Esophagus muscularis mucosa (tissue), 4 donors: Measurements from ENCODE around the gene UPK3B. TPM values are rescaled to one million over a fixed set of nuclear protein-coding genes. Genes with fewer than 3 reads are reported as not detected.
"Not testable (repeated sequence)": the region's sequence is repeated elsewhere in the genome, so short reads cannot be mapped to it uniquely, and the experiment has no call there.

ENCODE experiments used
- DNase-seq: peaks from one replicate; pipeline ENCODE4 v3.0.0-alpha.2; 2017; ENCODE audit errors: extremely low spot score
- H3K27ac ChIP-seq, 4 donors: fragments of 200-600 bp; sonication (generic); replicated peaks in 1 of 4; 1 replicate in 3 of 4; 2 replicates in 1 of 4; pipeline ENCODE4 v1.5.1; 2016 to 2019; ENCODE audit warnings: mild to moderate bottlenecking in 1 of 4
- H3K27me3 ChIP-seq, 4 donors: fragments of 200-600 bp; sonication (generic); one replicate each; pipeline versions ENCODE4 v1.5.1 to v1.6.0; 2016 to 2019
- H3K36me3 ChIP-seq, 4 donors: fragments of 200-600 bp; sonication (generic); one replicate each; pipeline ENCODE4 v1.5.1; 2016 to 2019
- H3K4me1 ChIP-seq, 4 donors: fragments of 200-600 bp; sonication (generic); one replicate each; pipeline ENCODE4 v1.5.1; 2016 to 2019
- H3K4me3 ChIP-seq, 4 donors: fragments of 200-600 bp; sonication (generic); 1 replicate in 2 of 4; 2 replicates in 2 of 4; pipeline ENCODE4 v1.5.1; 2016 to 2019; ENCODE audit warnings: mild to moderate bottlenecking in 4 of 4, moderate library complexity in 1 of 4
- H3K9me3 ChIP-seq, 4 donors: fragments of 200-600 bp; sonication (generic); 1 replicate in 3 of 4; 2 replicates in 1 of 4; pipeline ENCODE4 v1.5.1; 2016 to 2019
- WGBS: methylation state at CpG from one replicate; pipeline ENCODE4 v1.1.5; 2018; 5-methylcytosine and 5-hydroxymethylcytosine counted together
- intact Hi-C: fragments of 100-400 bp; cut with DNase I; formaldehyde crosslinking; loops from one replicate; pipeline ENCODE4 v1.15.1; 2023
- total RNA-seq, 4 donors: library from RNA; depleted of rRNA; stranded (reverse); fragments of >200 nt; gene quantifications; one replicate each; pipeline versions ENCODE4 v1.1.0 to v1.2.1, GENCODE V29; 2016

UPK3B gene
- total RNA-seq, 4 donors from 2014 or later: 0.75 to 0.84 TPM; not detected in 2

DNA sequence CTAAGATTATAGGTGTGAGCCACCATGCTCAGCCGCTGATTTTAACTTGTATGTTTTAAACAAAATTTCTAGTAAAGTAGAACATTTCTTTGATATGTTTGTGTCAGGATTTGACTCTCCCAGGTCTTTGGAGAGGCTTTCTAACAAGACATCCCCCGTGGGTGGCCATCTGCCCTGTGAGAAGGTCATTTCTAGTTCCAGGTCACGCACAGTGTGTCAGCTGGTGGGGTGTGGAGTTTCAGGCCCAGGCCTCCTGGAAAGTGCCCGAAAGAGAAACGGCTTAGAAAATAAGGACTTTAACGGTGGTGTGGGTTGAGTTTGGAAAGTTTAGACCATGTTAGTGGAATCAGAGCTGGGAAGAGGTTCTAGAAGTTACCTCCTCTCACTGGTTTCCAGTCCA is 37.3 kb upstream of the UPK3B start:
- H3K27ac ChIP-seq, DNase-seq, H3K27me3 ChIP-seq, intact Hi-C loops, H3K4me3 ChIP-seq, H3K9me3 ChIP-seq, H3K4me1 ChIP-seq: not testable (repeated sequence)
- WGBS: no CpG with 5 or more reads among the region's 6 CpGs
- peaks cover 0 to 12% (median 5%) of the 10 kb centered on the region in 4 donors for H3K36me3 ChIP-seq

DNA sequence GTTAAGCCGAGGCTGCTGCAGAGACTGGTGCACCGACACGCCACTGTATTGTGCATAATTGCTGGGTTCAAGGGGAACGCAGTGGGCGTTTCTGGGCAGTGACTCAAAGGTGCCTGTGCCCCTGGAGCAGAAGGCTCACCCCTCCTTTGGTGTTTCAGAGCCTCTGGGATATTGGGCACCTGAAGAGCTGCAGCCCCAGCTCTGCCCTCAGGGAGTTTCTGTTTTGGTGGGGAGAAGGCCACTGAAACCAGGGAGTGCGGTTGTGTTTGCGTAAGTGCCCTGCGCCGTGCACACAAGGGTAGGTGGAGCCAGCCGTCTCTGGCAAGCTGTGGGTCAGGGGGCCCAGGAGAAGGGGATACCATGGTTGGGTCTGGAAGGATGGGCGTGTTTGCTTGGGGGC is 34.1 kb upstream of the UPK3B start:
- no CpG with 5 or more reads among the region's 11 CpGs for WGBS
- H3K27ac ChIP-seq, intact Hi-C loops, H3K27me3 ChIP-seq, DNase-seq, H3K9me3 ChIP-seq, H3K4me1 ChIP-seq, H3K4me3 ChIP-seq: not testable (repeated sequence)
- peaks cover 0 to 24% (median 10%) of the 10 kb centered on the region in 4 donors for H3K36me3 ChIP-seq

DNA sequence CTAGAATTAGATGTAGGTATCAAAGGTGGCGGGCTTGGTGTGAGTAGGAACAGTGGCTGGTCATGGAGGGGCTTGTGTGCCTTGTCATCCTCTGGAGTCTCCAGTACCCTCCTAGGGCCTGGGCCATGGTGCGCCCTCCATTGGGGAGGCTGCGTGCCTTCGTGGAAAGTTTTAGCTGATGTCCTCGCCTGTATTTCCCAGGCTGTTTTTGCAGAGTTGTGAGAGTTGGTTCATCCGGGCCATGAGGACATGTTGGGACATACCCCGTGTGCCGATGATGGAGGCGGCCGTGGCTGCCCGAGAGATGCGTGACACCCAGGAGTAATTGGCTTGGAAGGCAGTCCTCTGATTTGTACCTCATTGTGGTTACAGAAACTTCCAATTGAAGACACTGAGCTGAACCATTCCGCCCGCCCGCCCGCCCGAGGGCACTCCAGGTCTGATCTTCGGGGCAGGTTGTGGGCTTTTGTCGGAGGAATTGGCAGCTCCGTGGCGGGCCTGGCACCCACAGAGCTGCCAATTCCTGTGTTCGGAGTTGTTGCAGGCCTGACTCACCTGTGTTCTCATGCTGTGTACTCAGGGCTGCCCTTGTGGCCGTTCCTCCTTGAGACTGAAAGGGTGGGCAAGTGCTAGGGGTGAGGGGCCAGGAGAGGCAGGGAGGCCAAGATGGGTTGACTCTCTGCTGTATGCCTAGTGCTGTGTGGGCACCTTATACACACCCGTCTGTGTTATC is 33.4 kb upstream of the UPK3B start:
- WGBS: 95% methylated on average over 6 of the region's 24 CpGs
- DNase-seq, H3K4me1 ChIP-seq, H3K9me3 ChIP-seq, H3K27ac ChIP-seq, H3K27me3 ChIP-seq, H3K4me3 ChIP-seq, intact Hi-C loops: not testable (repeated sequence)
- H3K36me3 ChIP-seq: peaks cover 0 to 24% (median 7%) of the 10 kb centered on the region in 4 donors

DNA sequence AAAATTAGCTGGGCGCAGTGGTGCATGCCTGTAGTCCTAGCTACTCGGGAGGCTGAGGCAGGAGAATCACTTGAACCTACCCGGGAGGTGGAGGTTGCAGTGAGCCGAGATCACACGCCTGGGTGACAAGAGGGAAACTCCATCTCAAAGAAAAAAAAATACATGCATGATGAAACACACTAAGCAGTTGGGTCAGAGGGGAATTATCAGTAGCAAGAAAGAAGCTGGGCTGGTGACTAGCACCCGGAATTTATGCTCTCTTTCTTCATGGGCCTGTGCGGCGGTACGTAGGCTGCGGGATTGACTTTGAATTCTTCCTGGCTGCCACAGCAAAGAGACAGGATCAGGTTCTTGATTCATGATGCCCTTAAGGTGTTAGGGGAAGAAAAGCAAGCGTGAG is 30.7 kb upstream of the UPK3B start:
- H3K27me3 ChIP-seq, H3K27ac ChIP-seq, H3K4me1 ChIP-seq, H3K9me3 ChIP-seq, H3K4me3 ChIP-seq, intact Hi-C loops, DNase-seq: not testable (repeated sequence)
- H3K36me3 ChIP-seq: peaks cover 8 to 42% (median 17%) of the 10 kb centered on the region in 4 donors
- WGBS: 91% methylated on average over 6 of the region's 11 CpGs

DNA sequence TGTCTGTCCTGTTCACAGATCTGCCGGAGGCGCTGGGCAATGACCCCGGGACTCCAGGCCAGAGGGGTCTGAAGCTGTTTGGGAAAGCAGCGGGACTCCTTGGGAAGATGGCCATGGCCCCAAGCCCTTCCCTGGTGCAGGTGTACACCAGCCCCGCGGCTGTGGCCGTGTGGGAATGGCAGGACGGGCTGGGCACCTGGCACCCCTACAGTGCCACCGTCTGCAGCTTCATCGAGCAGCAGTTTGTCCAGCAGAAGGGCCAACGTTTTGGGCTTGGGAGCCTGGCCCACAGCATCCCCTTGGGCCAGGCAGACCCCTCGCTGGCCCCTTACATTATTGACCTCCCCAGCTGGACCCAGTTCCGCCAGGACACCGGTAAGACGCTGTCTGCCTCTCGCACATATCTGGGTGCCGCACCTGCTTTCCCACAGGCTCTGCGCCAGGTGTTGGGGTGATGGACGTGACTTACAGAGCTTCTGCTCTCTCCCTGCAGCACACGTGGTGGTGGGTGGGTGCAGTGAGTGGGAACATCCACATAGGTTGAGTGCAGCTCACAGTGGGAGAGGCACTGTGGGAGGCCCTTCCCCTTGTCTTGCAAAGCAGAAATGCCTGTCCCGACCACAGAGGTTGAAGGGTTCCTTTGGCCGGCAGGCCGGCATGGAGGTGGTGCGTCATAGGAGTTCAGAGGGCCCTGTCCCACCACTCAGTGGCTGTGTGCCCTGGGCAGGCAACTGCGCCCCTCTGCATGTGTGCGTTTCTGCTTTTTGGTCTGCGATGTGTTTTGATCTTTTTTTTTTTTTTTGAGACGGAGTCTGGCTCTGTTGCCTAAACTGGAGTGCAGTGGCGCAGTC is 29.7 kb upstream of the UPK3B start:
- H3K27ac ChIP-seq, H3K9me3 ChIP-seq, H3K4me3 ChIP-seq, H3K4me1 ChIP-seq, DNase-seq, H3K27me3 ChIP-seq, intact Hi-C loops: not testable (repeated sequence)
- peaks cover 8 to 42% (median 17%) of the 10 kb centered on the region in 4 donors for H3K36me3 ChIP-seq
- 80% methylated on average over 8 of the region's 29 CpGs for WGBS

DNA sequence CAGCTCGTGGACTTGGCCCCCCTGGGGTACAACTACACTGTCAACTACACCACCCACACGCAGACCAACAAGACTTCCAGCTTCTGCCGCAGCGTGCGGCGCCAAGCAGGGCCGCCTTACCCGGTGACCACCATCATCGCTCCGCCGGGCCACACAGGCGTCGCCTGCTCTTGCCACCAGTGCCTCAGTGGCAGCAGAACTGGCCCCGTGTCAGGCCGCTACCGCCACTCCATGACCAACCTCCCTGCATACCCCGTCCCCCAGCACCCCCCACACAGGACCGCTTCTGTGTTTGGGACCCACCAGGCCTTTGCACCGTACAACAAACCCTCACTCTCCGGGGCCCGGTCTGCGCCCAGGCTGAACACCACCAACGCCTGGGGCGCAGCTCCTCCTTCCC is 27.7 kb upstream of the UPK3B start:
- 96% methylated on average over 13 of the region's 24 CpGs for WGBS
- H3K4me1 ChIP-seq, H3K27ac ChIP-seq, H3K27me3 ChIP-seq, H3K4me3 ChIP-seq, DNase-seq, intact Hi-C loops, H3K9me3 ChIP-seq: not testable (repeated sequence)
- peaks cover 8 to 42% (median 17%) of the 10 kb centered on the region in 4 donors for H3K36me3 ChIP-seq

DNA sequence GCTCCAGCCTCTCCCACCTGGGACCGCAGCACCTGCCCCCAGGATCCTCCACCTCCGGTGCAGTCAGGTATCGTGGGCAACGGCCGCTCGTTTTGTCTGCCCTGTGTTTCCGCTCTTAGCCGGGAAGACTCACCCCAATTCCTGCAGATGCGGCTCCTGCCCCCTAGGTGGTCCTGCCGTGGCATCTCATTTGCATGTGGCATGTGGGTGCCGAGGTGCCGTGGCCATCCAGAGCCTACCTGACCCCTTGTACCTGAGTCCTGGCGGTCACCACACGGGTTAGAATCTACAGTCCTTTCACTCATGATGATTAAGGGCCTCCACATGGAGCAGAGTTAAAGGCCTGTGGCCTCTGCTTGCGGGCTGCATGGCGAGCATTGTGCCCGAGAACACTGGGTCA is 27.3 kb upstream of the UPK3B start:
- H3K36me3 ChIP-seq: peaks cover 8 to 42% (median 17%) of the 10 kb centered on the region in 4 donors
- DNase-seq, H3K4me1 ChIP-seq, H3K4me3 ChIP-seq, intact Hi-C loops, H3K9me3 ChIP-seq, H3K27me3 ChIP-seq, H3K27ac ChIP-seq: not testable (repeated sequence)
- 94% methylated on average over 8 of the region's 17 CpGs for WGBS

DNA sequence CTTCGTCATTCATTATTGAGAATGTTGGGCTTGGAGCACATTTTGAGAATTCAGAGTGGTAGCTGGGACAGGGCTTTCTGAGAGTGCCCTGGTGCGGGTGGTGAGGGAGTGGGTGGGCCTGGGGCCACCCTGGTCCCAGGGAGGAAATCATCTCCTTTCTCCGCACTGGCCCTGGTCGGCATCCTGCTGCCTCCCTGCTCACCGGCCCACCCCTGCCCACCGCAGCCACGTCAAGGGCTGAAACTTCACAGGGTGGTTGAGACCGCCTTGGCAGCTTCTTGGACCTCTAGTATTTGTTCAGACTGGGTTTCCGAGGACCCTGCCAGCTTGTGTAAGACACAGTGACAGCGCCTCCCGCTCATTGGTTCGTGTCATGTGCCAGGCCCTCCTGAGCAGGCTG is 25.9 kb upstream of the UPK3B start:
- intact Hi-C loops, H3K9me3 ChIP-seq, H3K27ac ChIP-seq, H3K4me3 ChIP-seq, DNase-seq, H3K4me1 ChIP-seq, H3K27me3 ChIP-seq: not testable (repeated sequence)
- peaks cover 8 to 39% (median 17%) of the 10 kb centered on the region in 4 donors for H3K36me3 ChIP-seq
- no CpG with 5 or more reads among the region's 12 CpGs for WGBS

DNA sequence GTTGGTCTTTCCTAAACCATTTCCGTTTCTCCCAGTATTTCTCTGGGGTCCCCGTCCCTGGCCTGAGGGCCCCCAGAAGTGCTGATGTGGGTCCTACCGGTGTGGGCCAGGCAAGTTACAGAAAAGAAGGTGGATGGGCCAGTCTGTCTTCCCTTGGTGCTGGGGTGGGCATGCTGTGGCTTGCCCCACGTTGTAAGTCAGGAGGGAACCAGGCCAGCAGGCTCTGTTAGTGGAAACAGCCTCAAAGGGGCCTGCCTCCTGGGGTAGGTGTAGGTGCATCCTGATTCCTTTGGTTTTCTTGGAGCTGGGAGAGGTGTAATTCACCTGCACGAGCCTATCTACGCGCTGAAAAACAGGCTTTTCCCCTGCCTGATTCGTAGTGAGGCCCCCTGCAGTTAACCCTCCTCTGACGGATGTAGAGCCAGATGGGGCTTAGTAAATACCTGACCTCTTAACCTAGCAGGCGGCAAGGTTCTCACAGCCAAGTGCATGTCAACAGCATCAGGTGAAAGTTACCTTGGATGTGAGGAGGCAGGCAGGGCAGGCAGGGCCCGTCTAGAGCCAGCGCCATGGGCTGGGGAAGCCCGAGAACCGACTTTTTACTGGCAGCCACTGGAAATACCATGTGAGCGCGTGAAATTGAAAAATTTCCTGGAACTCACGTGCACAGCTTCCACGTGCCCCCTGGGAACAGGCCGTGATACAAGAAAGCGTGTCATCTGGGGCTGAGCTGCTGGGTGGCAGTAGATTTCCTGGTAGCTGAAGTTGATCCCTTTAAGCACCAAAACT is 24.3 kb upstream of the UPK3B start:
- no CpG with 5 or more reads among the region's 20 CpGs for WGBS
- DNase-seq, H3K27me3 ChIP-seq, H3K9me3 ChIP-seq, H3K4me1 ChIP-seq, intact Hi-C loops, H3K27ac ChIP-seq, H3K4me3 ChIP-seq: not testable (repeated sequence)
- H3K36me3 ChIP-seq: peaks cover 8 to 28% (median 12%) of the 10 kb centered on the region in 4 donors

DNA sequence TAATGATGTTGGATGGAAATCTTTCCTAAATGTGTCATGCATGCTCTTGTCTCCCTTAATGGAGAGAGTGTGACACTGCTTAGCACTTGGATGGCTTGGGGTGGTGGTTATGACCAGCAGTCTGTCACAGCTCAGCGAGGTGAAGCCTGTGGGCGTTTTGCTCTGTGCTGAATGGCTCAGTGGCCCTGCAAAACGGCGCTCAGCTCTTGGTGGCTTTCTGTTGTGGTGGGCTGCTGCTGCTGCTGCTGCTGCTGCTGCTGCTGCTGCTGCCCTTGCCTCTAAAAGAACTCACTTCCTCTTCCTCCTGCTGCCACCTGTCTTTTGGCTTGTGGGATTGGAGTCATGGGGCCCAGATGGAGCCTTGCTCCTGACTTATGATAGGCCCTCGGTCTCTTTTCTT is 23.7 kb upstream of the UPK3B start:
- H3K4me1 ChIP-seq, H3K27ac ChIP-seq, intact Hi-C loops, H3K4me3 ChIP-seq, H3K27me3 ChIP-seq, H3K9me3 ChIP-seq, DNase-seq: not testable (repeated sequence)
- H3K36me3 ChIP-seq: peaks cover 8 to 22% (median 12%) of the 10 kb centered on the region in 4 donors
- no CpG with 5 or more reads among the region's 5 CpGs for WGBS

DNA sequence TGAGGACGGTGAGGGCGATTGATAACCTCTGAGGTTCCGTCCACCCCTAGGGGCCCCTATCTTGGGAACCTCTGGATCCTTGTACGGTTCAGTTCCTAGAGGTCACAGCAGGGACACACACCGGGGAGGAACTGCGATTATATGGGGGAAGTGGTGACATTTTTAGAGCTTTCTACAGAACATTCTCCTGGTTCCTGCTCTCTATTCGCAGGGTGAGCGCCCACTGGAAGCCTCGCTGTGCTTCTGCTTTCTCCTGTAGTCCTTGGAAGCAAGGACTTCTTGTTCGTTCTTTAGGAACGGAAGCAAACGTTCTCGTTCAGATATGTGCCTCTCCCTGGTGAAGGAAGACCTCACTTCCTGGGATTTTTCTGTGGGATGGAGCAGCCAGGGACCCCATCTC is 22.4 kb upstream of the UPK3B start:
- WGBS: no CpG with 5 or more reads among the region's 13 CpGs
- H3K4me3 ChIP-seq, H3K27me3 ChIP-seq, H3K27ac ChIP-seq, DNase-seq, H3K9me3 ChIP-seq, H3K4me1 ChIP-seq, intact Hi-C loops: not testable (repeated sequence)
- H3K36me3 ChIP-seq: peaks cover 3 to 15% (median 5%) of the 10 kb centered on the region in 4 donors

DNA sequence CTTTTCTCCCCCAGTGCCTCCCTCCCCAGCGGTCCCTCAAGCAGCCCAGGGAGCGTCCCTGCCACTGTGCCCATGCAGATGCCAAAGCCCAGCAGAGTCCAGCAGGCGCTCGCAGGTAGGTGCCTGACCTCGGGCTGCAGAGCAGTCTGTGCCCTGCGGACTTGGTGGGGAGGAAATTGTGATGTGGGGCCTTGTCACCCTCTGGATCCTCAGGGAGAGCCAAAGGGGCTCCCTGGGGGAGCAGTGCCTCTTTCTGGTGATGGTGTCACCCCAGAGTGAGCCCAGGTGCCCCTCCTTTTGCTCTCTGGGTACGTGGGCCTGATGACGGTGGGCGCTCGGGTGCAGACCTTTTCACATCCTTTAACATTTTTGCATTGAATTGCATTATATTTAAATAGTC is 18.2 kb upstream of the UPK3B start:
- H3K9me3 ChIP-seq, H3K27ac ChIP-seq, H3K4me1 ChIP-seq, H3K27me3 ChIP-seq, H3K4me3 ChIP-seq, intact Hi-C loops, DNase-seq: not testable (repeated sequence)
- no CpG with 5 or more reads among the region's 10 CpGs for WGBS
- peaks cover 0 to 15% (median 0%) of the 10 kb centered on the region in 4 donors for H3K36me3 ChIP-seq
